GM12864 (cell line): Measurements from ENCODE around the gene VSIR.

Experiments used
- DNase-seq: peaks from one replicate; pipeline ENCODE4 v3.0.0-alpha.2; 2011; ENCODE audit warnings: low read depth
- H3K4me3 ChIP-seq: 2 replicates; pipeline ENCODE4 v1.5.1; 2011; ENCODE audit warnings: mild to moderate bottlenecking, low read depth, low read length, control low read depth
- CTCF ChIP-seq: IDR thresholded peaks from 2 replicates; pipeline ENCODE4 v1.5.1; 2011; ENCODE audit warnings: low read depth, mild to moderate bottlenecking, moderate library complexity, low read length, control low read depth, inconsistent platforms; ENCODE audit errors: missing control alignments

Gene VSIR

GRCh38 chr10:71735709-71736569 is 37.4 kb downstream of the VSIR start:
- no peak for DNase-seq
- TF ChIP-seq CTCF = no peak
- H3K4me3 ChIP-seq = no peak overlapping the region

- DNase-seq = no peak
Measured at GRCh38 chr10:71734797-71735196, 38.5 kb downstream of the VSIR start.

GRCh38 chr10:71731791-71732190 is 41.5 kb downstream of the VSIR start:
- DNase-seq = no peak
- TF ChIP-seq CTCF = no peak
- H3K4me3 ChIP-seq = no peak overlapping the region

More at GRCh38 chr10:71734797-71735196, 38.5 kb downstream of the VSIR start:
- TF ChIP-seq CTCF = no peak
- no peak overlapping the region for H3K4me3 ChIP-seq

GRCh38 chr10:71729161-71729636 is 44.1 kb downstream of the VSIR start:
- no peak for DNase-seq
- no peak overlapping the region for H3K4me3 ChIP-seq
- TF ChIP-seq CTCF = no peak

- no peak for TF ChIP-seq CTCF
- H3K4me3 ChIP-seq = no peak overlapping the region
- peak; percentile 87 for DNase-seq
Measured at GRCh38 chr10:71727738-71728737, 45.3 kb downstream of the VSIR start.

- TF ChIP-seq CTCF = no peak
- peak; percentile 52 for DNase-seq
- no peak overlapping the region for H3K4me3 ChIP-seq
Measured at GRCh38 chr10:71727105-71727737, 46.1 kb downstream of the VSIR start.
